ENCODE results near the gene ASPM.

ASPM gene

DNA sequence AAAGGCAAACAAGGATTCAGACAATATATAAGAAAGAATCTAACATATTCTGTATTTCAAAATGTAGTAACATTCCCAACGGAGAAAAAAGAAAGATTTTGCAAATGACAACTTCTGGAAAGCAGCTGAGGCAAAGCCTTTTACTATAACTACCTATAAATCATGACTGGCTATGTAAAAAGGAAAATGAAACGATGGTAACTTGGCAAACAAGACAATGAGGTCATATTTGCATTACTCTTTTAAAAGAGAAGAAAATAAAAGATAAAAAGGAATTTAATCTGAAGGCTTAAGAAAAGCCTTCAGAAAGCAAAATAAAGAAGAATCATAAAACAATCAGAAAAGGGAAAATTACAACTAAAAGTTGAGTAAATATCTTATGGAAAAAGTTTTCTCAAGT lies 25.1 kb upstream of the ASPM start:
- Histone ChIP-seq H3K4me3 (ENCODE audit: low read length) (no peak overlapping the region), H3K27ac (ENCODE audit: low read depth, low read length) (no peak overlapping the region), H3K9me3 (ENCODE audit: insufficient read depth, low read depth, low read length) (no peaks in the 10 kb centered on the region), H3K27me3 (ENCODE audit: insufficient read depth, low read length) (no peaks in the 10 kb centered on the region), H3K4me1 (ENCODE audit: insufficient read depth, low read length) (no peaks in the 10 kb centered on the region), H3K36me3 (ENCODE audit: insufficient read depth, low read length) (peaks cover 68% of the 10 kb centered on the region), H3K9ac (ENCODE audit: low read depth, low read length) (no peak overlapping the region)
- no CpG with 5 or more reads among the region's 2 CpGs for WGBS

DNA sequence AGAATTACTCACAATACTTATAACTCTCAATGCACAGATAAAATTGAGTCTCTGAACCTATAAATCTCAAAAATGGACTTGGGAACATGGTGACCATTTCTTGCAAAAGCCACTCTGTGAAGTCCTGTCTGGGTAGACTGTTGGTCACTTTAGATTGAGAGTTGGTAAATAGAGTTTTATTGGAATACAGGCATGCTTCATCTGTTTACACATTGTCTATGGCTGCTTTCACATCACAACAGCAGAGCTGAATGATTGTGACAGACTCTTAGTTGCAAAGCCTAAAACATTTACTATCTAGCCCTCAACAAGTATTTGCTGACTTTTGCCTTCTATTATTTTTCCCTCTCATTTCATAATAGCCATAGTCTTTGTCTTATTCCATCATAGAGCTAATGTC lies 24.1 kb upstream of the ASPM start:
- Histone ChIP-seq H3K27ac (ENCODE audit: low read depth, low read length) (no peak overlapping the region), H3K9me3 (ENCODE audit: insufficient read depth, low read depth, low read length) (no peaks in the 10 kb centered on the region), H3K36me3 (ENCODE audit: insufficient read depth, low read length) (peaks cover 58% of the 10 kb centered on the region), H3K4me3 (ENCODE audit: low read length) (no peak overlapping the region), H3K4me1 (ENCODE audit: insufficient read depth, low read length) (no peaks in the 10 kb centered on the region), H3K9ac (ENCODE audit: low read depth, low read length) (no peak overlapping the region), H3K27me3 (ENCODE audit: insufficient read depth, low read length) (no peaks in the 10 kb centered on the region)

- Histone ChIP-seq H3K27ac (ENCODE audit: low read depth, low read length) (no peak overlapping the region), H3K4me3 (ENCODE audit: low read length) (no peak overlapping the region), H3K9me3 (ENCODE audit: insufficient read depth, low read depth, low read length) (no peaks in the 10 kb centered on the region), H3K36me3 (ENCODE audit: insufficient read depth, low read length) (peaks cover 19% of the 10 kb centered on the region), H3K9ac (ENCODE audit: low read depth, low read length) (no peak overlapping the region), H3K27me3 (ENCODE audit: insufficient read depth, low read length) (no peaks in the 10 kb centered on the region), H3K4me1 (ENCODE audit: insufficient read depth, low read length) (no peaks in the 10 kb centered on the region)
- 95% methylated on average over 7 of the region's 7 CpGs for WGBS
Measured at GRCh38 chr1:197159461-197159860, 13.0 kb upstream of the ASPM start.

- Histone ChIP-seq H3K27me3 (ENCODE audit: insufficient read depth, low read length) (no peaks in the 10 kb centered on the region), H3K9ac (ENCODE audit: low read depth, low read length) (no peak overlapping the region)
- no CpG with 5 or more reads among the region's 1 CpG for WGBS
Measured at GRCh38 chr1:197156692-197157091, 10.2 kb upstream of the ASPM start.

DNA sequence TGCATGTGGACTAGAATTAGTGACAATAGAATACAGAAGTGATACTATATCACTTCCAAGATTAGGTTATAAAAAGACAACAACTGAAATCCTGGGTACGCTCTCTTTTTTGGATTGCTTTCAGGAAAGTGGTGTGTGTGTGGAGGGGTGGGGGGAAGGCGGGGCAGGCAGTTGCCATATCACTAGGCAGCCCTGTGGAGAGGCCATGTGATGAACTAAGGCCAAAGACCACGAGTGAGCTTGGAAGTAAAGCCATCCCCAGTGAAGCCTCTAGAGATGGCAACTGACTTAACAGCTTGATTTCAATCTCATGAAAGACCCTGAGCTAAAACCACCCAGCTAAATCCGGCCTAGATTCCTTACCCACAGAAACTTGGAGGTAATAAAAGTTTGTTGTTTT lies 6.2 kb upstream of the ASPM start:
- H3K4me1 ChIP-seq (ENCODE audit: insufficient read depth, low read length): no peaks in the 10 kb centered on the region
- WGBS: 81% methylated on average over 3 of the region's 4 CpGs
- H3K36me3 ChIP-seq (ENCODE audit: insufficient read depth, low read length): no peaks in the 10 kb centered on the region
- no peaks in the 10 kb centered on the region for H3K9me3 ChIP-seq (ENCODE audit: insufficient read depth, low read depth, low read length)
- no peak overlapping the region for H3K27ac ChIP-seq (ENCODE audit: low read depth, low read length)
- no peak overlapping the region for H3K4me3 ChIP-seq (ENCODE audit: low read length)
- H3K27me3 ChIP-seq (ENCODE audit: insufficient read depth, low read length): no peaks in the 10 kb centered on the region
- no peak overlapping the region for H3K9ac ChIP-seq (ENCODE audit: low read depth, low read length)

More at GRCh38 chr1:197156692-197157091, 10.2 kb upstream of the ASPM start:
- H3K4me1 ChIP-seq (ENCODE audit: insufficient read depth, low read length): no peaks in the 10 kb centered on the region
- H3K36me3 ChIP-seq (ENCODE audit: insufficient read depth, low read length): peaks cover 19% of the 10 kb centered on the region
- H3K27ac ChIP-seq (ENCODE audit: low read depth, low read length): no peak overlapping the region
- no peak overlapping the region for H3K4me3 ChIP-seq (ENCODE audit: low read length)
- no peaks in the 10 kb centered on the region for H3K9me3 ChIP-seq (ENCODE audit: insufficient read depth, low read depth, low read length)

DNA sequence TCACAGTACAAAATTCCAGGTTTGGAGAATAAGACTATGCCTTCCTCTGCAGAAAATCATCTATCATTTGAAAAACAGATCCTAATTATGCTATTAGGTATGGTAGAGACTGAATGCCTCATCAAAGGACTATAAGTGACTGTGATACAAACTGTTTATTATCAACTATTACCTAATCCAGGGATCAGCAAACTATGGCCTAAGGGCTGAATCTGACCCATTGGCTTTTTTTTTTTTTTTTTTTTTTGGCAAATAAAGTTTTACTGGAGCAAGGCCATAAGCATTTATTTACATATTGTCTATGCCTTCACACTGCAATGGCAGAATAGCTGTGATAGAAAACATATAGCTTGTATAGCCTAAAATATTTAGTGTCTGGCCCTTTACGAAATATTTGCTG lies 4.7 kb upstream of the ASPM start:
- Histone ChIP-seq H3K4me3 (ENCODE audit: low read length) (no peak overlapping the region), H3K27ac (ENCODE audit: low read depth, low read length) (no peak overlapping the region), H3K9me3 (ENCODE audit: insufficient read depth, low read depth, low read length) (no peaks in the 10 kb centered on the region), H3K4me1 (ENCODE audit: insufficient read depth, low read length) (no peaks in the 10 kb centered on the region), H3K36me3 (ENCODE audit: insufficient read depth, low read length) (no peaks in the 10 kb centered on the region), H3K9ac (ENCODE audit: low read depth, low read length) (no peak overlapping the region), H3K27me3 (ENCODE audit: insufficient read depth, low read length) (no peaks in the 10 kb centered on the region)
- 100% methylated on average over 1 of the region's 1 CpG for WGBS

DNA sequence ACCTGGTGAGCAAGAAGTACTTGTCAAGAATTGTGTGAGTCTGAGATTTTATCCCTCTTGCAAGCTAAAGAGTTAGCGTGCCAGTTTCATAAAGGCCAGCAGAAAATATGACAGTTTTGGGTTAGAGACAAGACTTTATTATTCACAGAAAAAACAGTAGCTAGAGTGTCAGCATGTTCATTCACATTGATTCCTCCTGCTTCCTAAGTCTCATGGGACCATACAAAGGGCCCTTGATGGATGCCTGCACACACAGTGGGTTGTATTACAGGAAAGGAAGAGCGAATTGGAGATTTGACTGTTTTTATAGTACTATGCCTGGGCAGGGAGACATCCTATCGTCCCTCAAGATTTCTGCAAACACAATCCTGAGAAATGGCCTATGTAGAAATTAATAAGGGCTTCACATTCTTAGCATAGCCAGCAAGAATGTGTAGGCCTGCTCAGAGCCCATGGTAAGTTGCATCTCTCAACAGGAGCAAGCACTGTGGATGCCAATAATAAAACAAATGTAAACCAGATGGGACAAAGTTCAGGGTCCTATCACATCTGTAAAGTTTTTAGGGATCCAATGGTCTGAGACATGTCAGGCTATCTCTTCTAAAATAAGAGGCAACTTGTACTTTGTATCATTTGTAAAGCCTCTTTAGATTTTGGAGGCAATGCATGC lies 4.0 kb upstream of the ASPM start:
- Histone ChIP-seq H3K4me1 (ENCODE audit: insufficient read depth, low read length) (no peaks in the 10 kb centered on the region), H3K27me3 (ENCODE audit: insufficient read depth, low read length) (no peaks in the 10 kb centered on the region), H3K36me3 (ENCODE audit: insufficient read depth, low read length) (no peaks in the 10 kb centered on the region), H3K27ac (ENCODE audit: low read depth, low read length) (no peak overlapping the region), H3K9me3 (ENCODE audit: insufficient read depth, low read depth, low read length) (no peaks in the 10 kb centered on the region), H3K9ac (ENCODE audit: low read depth, low read length) (no peak overlapping the region), H3K4me3 (ENCODE audit: low read length) (no peak overlapping the region)
- WGBS: 94% methylated on average over 3 of the region's 3 CpGs

DNA sequence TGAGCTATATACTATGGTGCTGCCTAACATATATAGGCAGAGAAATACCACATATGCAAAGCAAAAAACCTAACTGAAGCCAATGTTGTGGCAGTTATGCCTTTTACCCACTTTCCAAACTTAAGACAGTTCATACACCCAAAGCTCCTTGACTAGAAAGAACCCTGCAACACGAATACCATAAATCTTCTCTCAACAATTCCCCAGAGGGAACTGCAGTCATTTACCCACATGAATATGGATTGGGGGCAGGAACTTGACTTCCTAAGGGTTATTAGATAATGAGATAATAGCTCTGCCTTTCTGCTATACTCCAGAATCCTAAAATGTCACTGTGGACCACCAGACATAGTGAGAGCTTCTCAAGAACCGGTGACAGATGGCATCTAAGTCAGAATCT lies 2.9 kb upstream of the ASPM start:
- Histone ChIP-seq H3K36me3 (ENCODE audit: insufficient read depth, low read length) (no peaks in the 10 kb centered on the region), H3K9ac (ENCODE audit: low read depth, low read length) (no peak overlapping the region), H3K27ac (ENCODE audit: low read depth, low read length) (no peak overlapping the region), H3K9me3 (ENCODE audit: insufficient read depth, low read depth, low read length) (no peaks in the 10 kb centered on the region), H3K4me1 (ENCODE audit: insufficient read depth, low read length) (peaks cover 8% of the 10 kb centered on the region; the same call in 1 of the 2 replicates), H3K4me3 (ENCODE audit: low read length) (no peak overlapping the region), H3K27me3 (ENCODE audit: insufficient read depth, low read length) (no peaks in the 10 kb centered on the region)
- 89% methylated on average over 2 of the region's 2 CpGs for WGBS

- H3K4me1 ChIP-seq (ENCODE audit: insufficient read depth, low read length): peaks cover 18% of the 10 kb centered on the region; the same call in 1 of the 2 replicates
- WGBS: 6% methylated on average over 6 of the region's 11 CpGs
- no peaks in the 10 kb centered on the region for H3K27me3 ChIP-seq (ENCODE audit: insufficient read depth, low read length)
- peaks cover 36% of the 10 kb centered on the region for H3K36me3 ChIP-seq (ENCODE audit: insufficient read depth, low read length)
- H3K4me3 ChIP-seq (ENCODE audit: low read length): peak overlapping the region; percentile 84
- H3K9me3 ChIP-seq (ENCODE audit: insufficient read depth, low read depth, low read length): no peaks in the 10 kb centered on the region
- H3K9ac ChIP-seq (ENCODE audit: low read depth, low read length): peak overlapping the region; percentile 97
- peak overlapping the region; percentile 97; the same call in 1 of the 2 replicates for H3K27ac ChIP-seq (ENCODE audit: low read depth, low read length)
Measured at GRCh38 chr1:197145446-197146024, 934 bp downstream of the ASPM start.

DNA sequence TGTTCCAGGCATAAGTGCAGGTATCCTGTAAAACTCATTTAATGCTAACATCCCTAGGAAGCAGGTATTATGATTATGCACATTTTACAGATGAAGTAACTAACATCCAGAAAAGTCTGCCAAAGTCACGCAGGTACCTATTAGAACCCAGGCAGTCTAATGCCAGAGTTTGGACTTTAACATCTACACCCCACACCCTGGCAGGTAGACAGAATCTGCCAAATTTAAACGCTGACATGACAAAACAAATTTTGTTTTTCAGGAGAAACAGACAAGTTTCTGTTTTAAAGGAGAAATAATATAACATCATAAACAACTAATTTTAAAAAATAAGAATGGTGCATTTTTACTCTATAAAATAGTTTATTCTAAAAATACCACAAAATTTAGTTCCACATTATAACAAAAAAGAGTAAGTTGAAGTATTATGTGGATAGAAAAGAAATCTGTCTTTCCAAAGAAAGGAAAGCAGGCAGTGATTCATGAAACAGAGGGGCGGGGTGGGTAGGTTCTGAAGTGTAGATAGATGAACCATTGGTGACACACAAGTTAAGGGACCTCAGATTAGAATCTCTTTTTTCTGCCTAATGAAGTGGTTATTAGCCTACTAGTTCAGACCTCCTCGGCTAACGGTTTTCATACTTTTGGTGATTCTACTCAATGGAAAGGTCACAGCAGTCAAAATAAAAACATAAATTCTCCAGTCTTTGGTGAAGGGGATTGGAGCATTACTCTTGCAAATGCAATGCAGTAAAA lies 1.7 kb downstream of the ASPM start:
- peak overlapping the region; percentile 84 for H3K4me3 ChIP-seq (ENCODE audit: low read length)
- no peak overlapping the region for H3K27ac ChIP-seq (ENCODE audit: low read depth, low read length)
- H3K9ac ChIP-seq (ENCODE audit: low read depth, low read length): peak overlapping the region; percentile 97; the same call in 1 of the 2 replicates
- H3K36me3 ChIP-seq (ENCODE audit: insufficient read depth, low read length): peaks cover 43% of the 10 kb centered on the region
- 30% methylated on average over 4 of the region's 5 CpGs for WGBS
- no peaks in the 10 kb centered on the region for H3K9me3 ChIP-seq (ENCODE audit: insufficient read depth, low read depth, low read length)
- H3K4me1 ChIP-seq (ENCODE audit: insufficient read depth, low read length): peaks cover 18% of the 10 kb centered on the region; the same call in 1 of the 2 replicates
- no peaks in the 10 kb centered on the region for H3K27me3 ChIP-seq (ENCODE audit: insufficient read depth, low read length)

GRCh38 chr1:197143276-197143675 lies 3.2 kb downstream of the ASPM start:
- Histone ChIP-seq H3K27ac (ENCODE audit: low read depth, low read length) (no peak overlapping the region), H3K9me3 (ENCODE audit: insufficient read depth, low read depth, low read length) (no peaks in the 10 kb centered on the region), H3K27me3 (ENCODE audit: insufficient read depth, low read length) (no peaks in the 10 kb centered on the region), H3K4me3 (ENCODE audit: low read length) (peak overlapping the region; percentile 84; the same call in 1 of the 2 replicates), H3K9ac (ENCODE audit: low read depth, low read length) (no peak overlapping the region), H3K4me1 (ENCODE audit: insufficient read depth, low read length) (peaks cover 18% of the 10 kb centered on the region; the same call in 1 of the 2 replicates), H3K36me3 (ENCODE audit: insufficient read depth, low read length) (peaks cover 58% of the 10 kb centered on the region)
- WGBS: 76% methylated on average over 4 of the region's 5 CpGs
